Dermis blood vessel endothelial cell (primary cell): Measurements from ENCODE around the gene RHPN2. TPM values are rescaled to one million over a fixed set of nuclear protein-coding genes. Genes with fewer than 3 reads are reported as not detected.
"Not testable (repeated sequence)": the region's sequence is repeated elsewhere in the genome, so short reads cannot be mapped to it uniquely, and the experiment has no call there.

Experiments used
- DNase-seq: peaks from one replicate; pipeline ENCODE4 v3.0.0; 2010
- total RNA-seq: library from RNA; depleted of rRNA; stranded (reverse); fragments of >200 nt; gene quantifications from 2 replicates; pipeline ENCODE4 v1.2.3, GENCODE V29; 2014

The RHPN2 gene
- total RNA-seq, 1 donor from 2014 or later, result 8.0 TPM

DNA sequence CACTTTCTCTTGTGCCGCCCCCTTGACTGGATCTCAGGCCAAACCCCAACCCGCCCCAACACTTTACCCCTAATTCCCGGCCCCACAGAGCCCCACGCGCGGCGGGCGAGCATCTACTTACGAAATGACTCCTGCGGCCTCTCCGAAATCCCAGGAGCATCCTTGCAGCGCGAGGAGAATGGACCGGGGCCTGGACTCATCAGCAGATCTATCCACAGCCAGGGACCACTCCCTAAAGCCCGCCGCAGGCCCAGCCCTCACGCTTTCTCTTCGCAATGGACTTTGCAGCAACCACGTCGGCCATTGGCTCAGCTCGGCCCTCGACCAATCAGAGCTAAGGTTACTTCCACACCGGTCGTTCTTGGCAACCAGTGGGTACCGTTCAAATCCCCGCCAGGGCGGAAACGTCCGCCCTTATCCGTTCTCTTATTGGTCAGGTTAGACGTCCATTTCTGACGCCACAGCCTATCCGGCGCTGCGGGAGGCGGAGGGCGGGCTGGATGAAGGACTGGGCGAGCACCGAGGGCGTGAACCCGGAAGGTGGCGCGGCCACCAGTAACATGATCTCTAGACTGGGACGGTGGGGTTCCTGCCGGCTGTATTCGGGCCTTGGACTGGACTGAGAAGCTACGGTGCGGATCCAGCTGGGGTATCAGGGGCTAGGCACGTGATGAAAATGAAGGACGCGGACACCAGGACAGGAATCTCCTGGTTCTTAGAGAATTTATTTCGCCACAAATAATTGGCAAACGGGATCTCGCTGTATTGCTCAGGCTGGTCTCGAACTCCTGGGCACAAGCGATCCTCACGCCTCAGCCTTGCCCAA is 92.8 kb downstream of the RHPN2 start, which contains the start of the genes CEP89 and FAAP24:
CEP89 (minus strand) TSS at position 244 of the 826 bp plus-strand sequence; CDS start at position 160, 84 bp downstream.
FAAP24 (plus strand) TSS at position 528 of the 826 bp plus-strand sequence. CDS start 955 bp downstream, outside the sequence.
- peak; percentile 100 for DNase-seq

DNA sequence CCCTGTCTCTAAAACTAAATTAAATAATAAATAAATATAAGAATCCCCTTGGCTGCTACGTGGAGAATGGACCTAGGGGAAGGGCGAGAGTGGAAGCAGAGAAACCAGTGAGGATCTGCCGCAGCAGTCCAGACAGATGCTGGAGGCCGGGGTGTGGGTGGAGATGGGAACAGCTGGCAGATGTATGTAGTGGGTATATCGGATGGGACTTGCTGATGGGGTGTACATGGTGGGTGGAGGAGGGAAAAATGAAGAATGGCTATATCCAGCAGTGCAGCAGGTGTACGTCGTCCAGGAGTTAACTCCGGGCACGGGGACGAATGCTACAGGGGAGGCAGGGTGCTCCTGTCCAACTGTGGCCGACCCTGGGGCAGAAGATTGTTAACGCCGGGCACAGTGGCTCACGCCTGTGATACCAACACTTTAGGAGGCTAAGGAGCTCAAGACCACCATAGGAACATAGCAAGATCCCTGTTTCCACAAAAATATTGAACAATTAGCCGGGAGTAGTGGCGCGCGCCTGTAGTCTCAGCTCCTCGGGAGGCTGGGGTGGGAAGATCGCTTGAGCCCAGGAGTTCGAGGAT is 93.6 kb downstream of the RHPN2 start:
- DNase-seq, result peak; percentile 5

DNA sequence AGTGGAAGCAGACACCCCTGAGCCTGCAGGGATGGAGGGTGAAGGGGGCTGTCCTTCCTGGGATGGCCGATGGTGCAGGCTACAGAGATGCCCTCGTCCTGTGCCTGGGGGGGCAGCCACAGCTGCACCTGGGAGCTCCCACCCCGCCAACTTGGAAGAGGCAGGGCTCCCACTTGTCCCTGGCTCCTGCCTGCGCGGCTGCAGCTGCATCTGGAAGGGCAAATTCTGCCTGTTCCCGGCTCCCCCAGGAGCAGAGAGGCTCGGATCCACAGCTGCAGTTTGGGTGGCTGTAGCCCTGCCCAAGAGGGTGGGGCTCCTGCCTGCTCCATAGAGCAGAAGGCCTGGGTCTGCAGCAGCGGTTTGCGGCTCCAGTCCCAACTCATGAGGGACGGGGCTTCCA is 95.1 kb downstream of the RHPN2 start:
- no peak for DNase-seq

DNA sequence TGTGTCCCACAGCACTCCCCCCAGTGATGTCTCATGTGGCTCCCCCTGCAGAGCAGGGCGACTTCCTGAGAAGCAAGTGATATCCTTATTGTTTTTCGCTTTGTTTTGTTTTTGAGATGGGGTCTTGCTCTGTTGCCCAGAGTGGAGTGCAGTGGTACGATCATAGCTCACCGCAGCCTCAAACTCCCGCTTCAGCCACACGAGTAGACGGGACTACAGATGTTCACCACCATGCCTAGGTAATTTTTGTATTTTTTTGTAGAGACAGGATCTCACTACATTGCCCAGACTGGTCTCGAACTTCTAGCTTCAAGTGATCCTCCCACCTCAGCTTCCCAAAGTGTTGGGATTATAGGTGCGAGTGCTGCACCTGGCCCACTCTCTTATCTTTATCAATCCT is 97.9 kb downstream of the RHPN2 start:
- no peak for DNase-seq

DNA sequence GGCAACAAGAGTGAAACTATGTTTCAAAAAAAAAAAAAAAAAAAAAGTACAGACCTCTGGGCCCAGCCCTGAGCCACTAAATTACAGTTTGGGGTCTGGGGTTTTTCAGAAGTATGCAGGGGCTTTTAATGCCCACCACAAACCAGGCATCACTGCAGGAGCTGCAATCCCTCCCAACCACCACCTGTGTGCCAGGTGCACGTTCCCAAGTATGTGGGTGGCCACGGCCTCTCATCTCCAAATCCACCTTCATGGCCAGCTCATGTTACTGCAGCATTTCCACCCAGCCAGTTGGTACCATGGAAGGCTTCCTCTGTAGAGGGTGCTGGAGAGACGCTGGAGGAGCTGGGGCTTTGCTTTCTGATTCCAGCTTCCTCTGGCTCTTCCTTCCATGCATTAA is 119.4 kb downstream of the RHPN2 start:
- no peak for DNase-seq

DNA sequence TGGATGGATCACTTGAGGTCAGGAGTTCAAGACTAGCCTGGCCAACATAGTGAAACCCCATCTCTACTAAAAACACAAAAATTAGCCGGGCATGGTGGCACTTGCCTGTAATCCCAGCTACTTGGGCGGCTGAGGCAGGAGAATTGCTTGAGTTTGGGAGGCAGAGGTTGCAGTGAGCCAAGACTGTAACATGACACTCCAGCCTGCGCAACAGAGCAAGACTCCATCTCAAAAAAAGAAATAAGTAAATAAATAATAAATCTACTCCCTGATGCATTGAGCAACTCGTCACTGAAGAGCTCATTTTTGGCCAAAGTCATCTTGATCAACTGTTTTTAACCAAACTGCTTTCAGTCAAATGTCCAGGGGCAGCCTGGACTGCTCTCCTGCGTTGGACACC is 123.4 kb downstream of the RHPN2 start:
- DNase-seq, result not testable (repeated sequence)

DNA sequence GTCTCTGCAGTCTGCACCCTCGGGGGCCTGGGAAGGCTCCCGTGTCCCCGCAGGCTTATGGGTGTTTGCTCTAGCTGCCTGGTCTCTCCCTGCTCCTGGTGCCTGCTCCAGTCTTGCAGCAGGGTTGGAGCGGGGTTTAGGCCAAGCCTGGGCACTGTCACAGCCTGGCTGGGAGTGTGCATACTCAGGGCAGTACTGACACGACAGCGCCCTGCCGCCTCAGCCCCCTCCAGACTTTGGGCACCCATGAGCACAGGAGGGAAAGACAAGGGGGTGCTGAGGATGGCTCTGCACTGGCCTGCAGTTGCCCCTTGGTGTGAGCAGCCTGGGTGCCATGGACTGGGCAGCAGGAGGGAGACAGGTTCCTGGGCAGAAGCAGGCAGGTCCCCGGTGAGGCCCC is 128.6 kb downstream of the RHPN2 start:
- no peak for DNase-seq

DNA sequence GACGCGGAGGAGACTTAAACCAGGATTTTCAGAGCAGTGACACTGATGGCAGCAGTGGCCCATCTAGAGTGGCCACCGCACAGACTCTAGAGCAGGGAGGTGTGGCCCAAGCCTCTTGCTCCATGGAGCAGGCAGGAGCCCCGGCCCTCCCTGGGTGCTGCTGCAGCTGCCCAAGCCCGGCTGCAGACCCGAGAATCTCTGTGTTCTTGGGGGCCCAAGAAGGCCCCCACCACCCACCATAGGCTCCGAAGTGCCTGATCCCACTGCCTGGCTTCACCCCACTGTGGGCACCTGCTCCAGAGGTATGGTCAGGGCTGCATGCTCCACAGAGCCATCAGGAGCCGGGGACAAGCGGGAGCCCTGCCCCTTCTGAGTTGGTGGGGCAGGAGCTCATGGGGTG is 129.1 kb downstream of the RHPN2 start:
- DNase-seq, result no peak

DNA sequence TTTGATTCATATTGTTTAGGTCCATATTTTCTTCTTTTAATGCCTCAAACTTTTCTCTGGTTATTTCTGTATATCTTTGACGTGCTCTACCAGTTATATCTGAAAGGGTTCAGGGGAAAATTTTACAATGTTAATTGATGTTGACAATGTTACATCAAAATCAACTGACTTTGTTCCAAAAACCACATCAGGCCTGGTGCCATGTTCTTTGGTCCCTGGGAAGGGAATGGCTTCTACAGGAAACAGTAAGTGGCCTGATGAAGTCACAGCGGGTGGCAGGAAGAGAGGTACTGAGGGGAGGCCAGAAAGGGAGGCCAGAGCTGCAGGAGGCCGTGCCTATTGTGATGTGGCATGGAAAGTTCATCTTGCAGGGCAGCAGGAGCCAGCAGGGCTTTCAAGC is 131.1 kb downstream of the RHPN2 start:
- DNase-seq, result no peak

DNA sequence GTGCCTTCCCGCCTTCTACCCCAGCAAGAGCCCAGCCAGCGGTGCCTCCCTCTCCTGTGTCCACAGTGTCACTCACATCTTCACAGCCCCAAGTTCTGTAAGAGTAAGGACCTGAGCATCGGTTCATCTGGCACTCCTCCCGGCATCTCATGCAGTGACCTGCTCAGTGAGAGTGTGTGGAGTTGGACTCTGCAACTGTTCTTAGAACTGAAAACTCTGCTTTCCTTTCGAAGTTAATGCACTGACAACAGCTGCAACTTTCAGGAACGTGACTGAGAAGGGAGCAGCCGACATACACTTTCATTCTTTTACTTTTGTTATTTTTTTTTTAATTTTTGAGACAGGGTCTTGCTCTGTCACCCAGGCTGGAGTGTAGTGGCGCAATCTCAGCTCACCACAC is 134.1 kb downstream of the RHPN2 start:
- DNase-seq, result no peak

DNA sequence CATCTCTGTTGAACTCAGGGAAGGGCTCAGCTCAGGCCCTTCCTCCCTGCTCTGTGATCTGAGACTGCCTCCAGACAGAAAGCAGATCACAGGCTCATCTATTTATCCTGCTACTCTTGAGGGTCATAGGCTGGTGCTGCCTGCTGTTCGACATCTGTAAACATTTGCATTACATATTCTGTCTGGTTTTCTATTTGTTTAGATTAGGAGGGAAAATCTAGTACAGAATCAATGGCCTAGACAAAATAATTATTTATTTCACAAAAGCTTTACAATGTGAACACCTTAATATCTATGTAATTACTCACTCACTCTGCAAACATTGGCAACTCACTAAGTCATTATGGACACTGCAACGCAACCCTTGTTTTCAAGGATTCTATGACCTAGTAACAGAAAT is 135.9 kb downstream of the RHPN2 start:
- DNase-seq, result no peak

Other genes with a start within 250 kb of the RHPN2 start
- not detected in 2 replicates for gene SLC7A9, start 195.1 kb downstream of the RHPN2 start, total RNA-seq
- 9.5 and 13.0 TPM in 2 replicates for gene CEP89, start 92.9 kb downstream of the RHPN2 start, total RNA-seq
- gene FAAP24, start 92.6 kb downstream of the RHPN2 start, total RNA-seq, result 2.2 and 3.9 TPM in 2 replicates
- gene GPATCH1, start 16.3 kb upstream of the RHPN2 start, total RNA-seq, result 4.8 and 5.9 TPM in 2 replicates
- not detected in 2 replicates for gene WDR88, start 67.2 kb upstream of the RHPN2 start, total RNA-seq
- 6.6 and 12.0 TPM in 2 replicates for gene LRP3, start 129.4 kb upstream of the RHPN2 start, total RNA-seq
- 0.17 TPM in 1 of 2 replicates, not detected in the other for gene SLC7A10, start 161.0 kb upstream of the RHPN2 start, total RNA-seq
- gene CEBPA, start 237.6 kb upstream of the RHPN2 start, total RNA-seq, result 0.17 and 0.19 TPM in 2 replicates